Measurements from ENCODE around the gene MEFV.
"Not testable (repeated sequence)": the region's sequence is repeated elsewhere in the genome, so short reads cannot be mapped to it uniquely, and the experiment has no call there.

Gene MEFV

DNA sequence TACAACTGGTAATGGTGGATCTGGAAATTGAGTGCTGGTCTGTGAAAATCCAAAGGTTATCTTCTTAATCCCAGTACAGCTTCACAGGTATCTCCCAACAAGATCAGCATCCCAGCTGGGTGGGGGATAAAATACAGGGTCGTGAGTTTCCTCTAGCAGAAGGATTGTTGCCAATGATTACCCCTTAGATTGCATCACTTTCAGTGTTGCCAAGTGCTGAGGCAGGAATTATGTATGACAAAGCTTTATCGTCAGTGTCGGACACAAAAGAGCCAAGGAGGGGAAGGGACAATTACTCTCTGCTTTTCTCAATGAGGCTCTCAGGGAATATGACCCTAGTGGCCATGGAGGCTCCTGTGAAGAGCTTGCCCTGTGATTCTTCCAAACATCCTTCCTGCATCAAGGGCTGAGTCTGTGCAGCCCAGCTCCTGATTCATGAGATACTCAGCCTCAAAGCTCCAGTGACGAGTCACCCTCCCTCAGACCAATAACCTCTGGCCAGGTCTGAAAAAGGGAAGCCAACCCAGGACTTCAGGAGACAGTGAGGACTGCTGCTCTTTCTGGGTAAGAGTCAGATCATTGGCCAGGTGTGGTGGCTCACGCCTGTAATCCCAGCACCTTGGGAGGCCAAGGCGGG, 53.4 kb downstream of the MEFV start:
- Histone ChIP-seq H3K36me3 (replicated peaks in 1 of 2; ENCODE audit: control insufficient read depth in 2 of 2, insufficient read depth in 2 of 2, low read length in 2 of 2) (no peaks in the 10 kb centered on the region), H3K4me2 (ENCODE audit: insufficient read depth, low read length, poor library complexity, severe bottlenecking) (no peak overlapping the region), H3K27ac (replicated peaks; ENCODE audit: low read length) (no peak overlapping the region), H4K91ac (ENCODE audit: low read depth, low read length, poor library complexity) (no peak overlapping the region), H2BK15ac (ENCODE audit: low read length) (no peak overlapping the region), H2BK120ac (ENCODE audit: low read depth, low read length) (no peak overlapping the region), H2AFZ (ENCODE audit: low read length) (peak overlapping the region; percentile 57), H3K4me3 (ENCODE audit: low read length in 2 of 2) (no peak overlapping the region), H3K27me3 (ENCODE audit: control insufficient read depth in 3 of 3, insufficient read depth in 3 of 3, low read depth in 1 of 3, low read length in 3 of 3) (peaks cover 0 to 10% (median 0%) of the 10 kb centered on the region in 3 experiments), H3K14ac (ENCODE audit: low read length) (no peak overlapping the region), H2AK5ac (ENCODE audit: low read depth, low read length) (no peak overlapping the region), H4K8ac (ENCODE audit: low read depth, low read length) (no peak overlapping the region), H2BK12ac (ENCODE audit: low read length) (no peak overlapping the region), H3K79me1 (ENCODE audit: low read depth, low read length) (no peaks in the 10 kb centered on the region), H2BK5ac (ENCODE audit: low read length) (no peak overlapping the region), H3K4me1 (ENCODE audit: control insufficient read depth in 2 of 2, insufficient read depth in 1 of 2, low read depth in 1 of 2, low read length in 2 of 2) (peaks cover 0 to 9% of the 10 kb centered on the region in 2 donors), H3K9ac (ENCODE audit: low read depth, low read length, poor library complexity) (no peak overlapping the region), H3K9me3 (replicated peaks in 1 of 2; ENCODE audit: control insufficient read depth in 2 of 2, insufficient read depth in 1 of 2, low read depth in 1 of 2, low read length in 2 of 2) (peaks cover 8 to 11% of the 10 kb centered on the region in 2 donors), H3K23ac (ENCODE audit: low read depth, low read length, poor library complexity) (no peak overlapping the region), H3K18ac (ENCODE audit: low read length) (no peak overlapping the region), H3K4ac (ENCODE audit: low read length) (no peak overlapping the region)
- no peak for DNase-seq (ENCODE audit: low spot score)
- no CpG with 5 or more reads among the region's 6 CpGs for WGBS, 2 donors (ENCODE audit: extremely low coverage in 2 of 2, insufficient read length in 2 of 2, insufficient replicate concordance in 1 of 2)

DNA sequence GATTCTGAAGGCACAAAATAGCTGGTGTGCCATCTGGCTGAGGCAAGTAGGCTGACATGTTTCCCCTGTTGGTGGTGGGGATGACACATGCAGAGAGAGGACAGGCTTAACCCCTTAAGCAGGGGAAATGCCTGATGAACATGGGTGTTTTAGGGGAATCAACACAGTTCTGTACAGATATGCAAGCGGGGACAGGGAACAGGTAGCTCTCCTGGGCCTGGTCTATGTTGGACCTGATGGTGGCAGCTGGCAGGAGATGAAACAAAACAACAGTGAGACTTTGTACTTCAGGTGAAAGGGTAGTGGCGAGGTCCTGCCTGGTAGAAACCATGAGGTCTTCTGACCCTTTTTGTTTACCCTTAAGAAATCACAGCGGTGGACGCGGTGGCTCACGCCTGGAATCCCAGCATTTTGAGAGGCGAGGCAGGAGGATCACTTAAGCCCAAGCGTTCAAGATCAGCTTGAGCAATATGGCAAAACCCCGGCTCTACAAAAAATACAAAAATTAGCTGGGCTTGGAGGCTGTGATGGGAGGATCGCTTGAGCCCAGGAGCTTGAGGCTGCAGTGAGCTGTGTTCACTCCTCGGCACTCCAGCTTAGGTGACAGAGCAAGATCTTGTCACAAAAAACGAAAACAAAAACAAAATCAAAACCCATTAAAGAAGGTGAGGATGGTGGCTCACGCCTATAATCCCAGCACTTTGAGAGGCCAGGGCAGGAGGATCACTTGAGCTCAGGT, 57.9 kb downstream of the MEFV start:
- Histone ChIP-seq H2BK5ac (ENCODE audit: low read length) (no peak overlapping the region), H2AFZ (ENCODE audit: low read length) (no peak overlapping the region), H3K27me3 (ENCODE audit: control insufficient read depth in 3 of 3, insufficient read depth in 3 of 3, low read depth in 1 of 3, low read length in 3 of 3) (peaks cover 0 to 13% (median 0%) of the 10 kb centered on the region in 3 experiments), H3K4ac (ENCODE audit: low read length) (no peak overlapping the region), H3K9me3 (replicated peaks in 1 of 2; ENCODE audit: control insufficient read depth in 2 of 2, insufficient read depth in 1 of 2, low read depth in 1 of 2, low read length in 2 of 2) (no peaks in the 10 kb centered on the region), H3K4me3 (ENCODE audit: low read length in 2 of 2) (no peak overlapping the region), H3K23ac (ENCODE audit: low read depth, low read length, poor library complexity) (no peak overlapping the region), H3K79me1 (ENCODE audit: low read depth, low read length) (no peaks in the 10 kb centered on the region), H2BK120ac (ENCODE audit: low read depth, low read length) (no peak overlapping the region), H2BK12ac (ENCODE audit: low read length) (no peak overlapping the region), H3K27ac (replicated peaks; ENCODE audit: low read length) (no peak overlapping the region), H2BK15ac (ENCODE audit: low read length) (no peak overlapping the region), H3K4me1 (ENCODE audit: control insufficient read depth in 2 of 2, insufficient read depth in 1 of 2, low read depth in 1 of 2, low read length in 2 of 2) (peaks cover 0 to 9% of the 10 kb centered on the region in 2 donors), H3K9ac (ENCODE audit: low read depth, low read length, poor library complexity) (no peak overlapping the region), H4K91ac (ENCODE audit: low read depth, low read length, poor library complexity) (no peak overlapping the region), H3K36me3 (replicated peaks in 1 of 2; ENCODE audit: control insufficient read depth in 2 of 2, insufficient read depth in 2 of 2, low read length in 2 of 2) (no peaks in the 10 kb centered on the region), H4K8ac (ENCODE audit: low read depth, low read length) (no peak overlapping the region), H3K14ac (ENCODE audit: low read length) (no peak overlapping the region), H3K4me2 (ENCODE audit: insufficient read depth, low read length, poor library complexity, severe bottlenecking) (no peak overlapping the region), H3K18ac (ENCODE audit: low read length) (no peak overlapping the region), H2AK5ac (ENCODE audit: low read depth, low read length) (no peak overlapping the region)
- no peak for DNase-seq (ENCODE audit: low spot score)
- no CpG with 5 or more reads among the region's 13 CpGs for WGBS, 2 donors (ENCODE audit: extremely low coverage in 2 of 2, insufficient read length in 2 of 2, insufficient replicate concordance in 1 of 2)

GRCh38 chr16:3197694-3198333, 58.6 kb downstream of the MEFV start:
- H4K8ac ChIP-seq (ENCODE audit: low read depth, low read length); H2BK15ac ChIP-seq (ENCODE audit: low read length); H3K4ac ChIP-seq (ENCODE audit: low read length); H4K91ac ChIP-seq (ENCODE audit: low read depth, low read length, poor library complexity); H3K36me3 ChIP-seq (replicated peaks in 1 of 2; ENCODE audit: control insufficient read depth in 2 of 2, insufficient read depth in 2 of 2, low read length in 2 of 2); H2AFZ ChIP-seq (ENCODE audit: low read length); H2BK12ac ChIP-seq (ENCODE audit: low read length); DNase-seq (ENCODE audit: low spot score); H3K79me1 ChIP-seq (ENCODE audit: low read depth, low read length); H3K14ac ChIP-seq (ENCODE audit: low read length); H3K9ac ChIP-seq (ENCODE audit: low read depth, low read length, poor library complexity); H3K27ac ChIP-seq (replicated peaks; ENCODE audit: low read length); H3K4me2 ChIP-seq (ENCODE audit: insufficient read depth, low read length, poor library complexity, severe bottlenecking); H3K4me1 ChIP-seq (ENCODE audit: control insufficient read depth in 2 of 2, insufficient read depth in 1 of 2, low read depth in 1 of 2, low read length in 2 of 2); H3K9me3 ChIP-seq (replicated peaks in 1 of 2; ENCODE audit: control insufficient read depth in 2 of 2, insufficient read depth in 1 of 2, low read depth in 1 of 2, low read length in 2 of 2); H2BK5ac ChIP-seq (ENCODE audit: low read length); H2BK120ac ChIP-seq (ENCODE audit: low read depth, low read length); H3K23ac ChIP-seq (ENCODE audit: low read depth, low read length, poor library complexity); H2AK5ac ChIP-seq (ENCODE audit: low read depth, low read length); H3K18ac ChIP-seq (ENCODE audit: low read length); H3K4me3 ChIP-seq (ENCODE audit: low read length in 2 of 2): not testable (repeated sequence)
- peaks cover 0 to 13% (median 0%) of the 10 kb centered on the region in 3 experiments for H3K27me3 ChIP-seq (ENCODE audit: control insufficient read depth in 3 of 3, insufficient read depth in 3 of 3, low read depth in 1 of 3, low read length in 3 of 3)
- WGBS, 2 donors (ENCODE audit: extremely low coverage in 2 of 2, insufficient read length in 2 of 2, insufficient replicate concordance in 1 of 2), result no CpG with 5 or more reads among the region's 3 CpGs

GRCh38 chr16:3195975-3196374, 60.5 kb downstream of the MEFV start:
- Histone ChIP-seq H2BK120ac (ENCODE audit: low read depth, low read length) (no peak overlapping the region), H3K27ac (replicated peaks; ENCODE audit: low read length) (no peak overlapping the region), H2AK5ac (ENCODE audit: low read depth, low read length) (no peak overlapping the region), H3K79me1 (ENCODE audit: low read depth, low read length) (no peaks in the 10 kb centered on the region), H3K4me1 (ENCODE audit: control insufficient read depth in 2 of 2, insufficient read depth in 1 of 2, low read depth in 1 of 2, low read length in 2 of 2) (no peaks in the 10 kb centered on the region), H2BK12ac (ENCODE audit: low read length) (no peak overlapping the region), H3K4me2 (ENCODE audit: insufficient read depth, low read length, poor library complexity, severe bottlenecking) (no peak overlapping the region), H2BK5ac (ENCODE audit: low read length) (no peak overlapping the region), H3K36me3 (replicated peaks in 1 of 2; ENCODE audit: control insufficient read depth in 2 of 2, insufficient read depth in 2 of 2, low read length in 2 of 2) (no peaks in the 10 kb centered on the region), H3K23ac (ENCODE audit: low read depth, low read length, poor library complexity) (peak overlapping the region; percentile 70), H3K18ac (ENCODE audit: low read length) (no peak overlapping the region), H3K4ac (ENCODE audit: low read length) (no peak overlapping the region), H2AFZ (ENCODE audit: low read length) (no peak overlapping the region), H3K4me3 (ENCODE audit: low read length in 2 of 2) (no peak overlapping the region), H3K27me3 (ENCODE audit: control insufficient read depth in 3 of 3, insufficient read depth in 3 of 3, low read depth in 1 of 3, low read length in 3 of 3) (peaks cover 0 to 14% (median 8%) of the 10 kb centered on the region in 3 experiments), H3K9ac (ENCODE audit: low read depth, low read length, poor library complexity) (no peak overlapping the region), H3K9me3 (replicated peaks in 1 of 2; ENCODE audit: control insufficient read depth in 2 of 2, insufficient read depth in 1 of 2, low read depth in 1 of 2, low read length in 2 of 2) (peaks cover 0 to 2% of the 10 kb centered on the region in 2 donors), H2BK15ac (ENCODE audit: low read length) (no peak overlapping the region), H3K14ac (ENCODE audit: low read length) (no peak overlapping the region), H4K91ac (ENCODE audit: low read depth, low read length, poor library complexity) (no peak overlapping the region), H4K8ac (ENCODE audit: low read depth, low read length) (no peak overlapping the region)
- whole genome bisulfite sequencing, 2 donors (ENCODE audit: extremely low coverage in 2 of 2, insufficient read length in 2 of 2, insufficient replicate concordance in 1 of 2), result no CpG with 5 or more reads among the region's 10 CpGs
- no peak for DNase-seq (ENCODE audit: low spot score)

Measured in neuronal stem cell (in vitro differentiated cells).